Measurements from ENCODE around the gene PLEKHA7.
"Not testable (repeated sequence)": the region's sequence is repeated elsewhere in the genome, so short reads cannot be mapped to it uniquely, and the experiment has no call there.

The PLEKHA7 gene

DNA sequence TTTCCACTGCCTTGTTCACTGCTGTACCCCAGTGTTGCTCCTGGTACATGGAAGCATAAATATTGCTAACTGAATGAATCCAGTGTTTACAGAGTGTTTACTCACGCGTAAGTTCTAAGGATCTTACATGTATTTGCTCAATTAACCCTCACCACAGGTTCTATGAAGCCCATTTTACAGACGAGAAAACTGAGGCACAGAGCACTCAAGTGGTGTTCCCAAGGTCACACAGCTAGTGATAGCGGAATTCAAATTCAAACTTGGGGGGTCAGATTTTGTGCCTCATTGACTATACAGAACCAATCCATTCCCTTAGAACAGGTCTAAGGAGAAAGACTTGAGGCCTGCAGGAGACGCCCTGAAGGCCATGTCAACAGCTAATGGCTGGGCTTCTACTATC, 72.3 kb downstream of the PLEKHA7 start:
- DNase-seq = no peak

DNA sequence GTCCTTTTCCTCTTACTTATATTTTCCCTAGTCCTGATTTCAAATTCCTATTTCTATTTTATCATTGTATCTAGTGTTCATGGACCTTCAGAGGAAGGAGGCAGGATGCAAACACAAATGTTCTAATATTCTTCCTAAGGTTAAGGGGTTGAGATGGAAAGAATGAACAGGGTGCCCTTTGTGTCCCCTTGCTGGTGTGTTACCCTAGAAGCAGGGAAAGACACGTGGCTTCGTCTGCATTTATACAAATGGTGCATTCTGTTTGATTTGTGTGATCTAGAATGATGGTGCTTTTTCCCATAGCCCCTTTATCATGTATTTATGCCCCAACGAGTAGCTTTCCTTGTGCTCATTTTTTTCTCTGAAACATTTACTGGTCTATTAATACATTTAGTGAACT, 76.2 kb downstream of the PLEKHA7 start:
- DNase-seq = no peak

DNA sequence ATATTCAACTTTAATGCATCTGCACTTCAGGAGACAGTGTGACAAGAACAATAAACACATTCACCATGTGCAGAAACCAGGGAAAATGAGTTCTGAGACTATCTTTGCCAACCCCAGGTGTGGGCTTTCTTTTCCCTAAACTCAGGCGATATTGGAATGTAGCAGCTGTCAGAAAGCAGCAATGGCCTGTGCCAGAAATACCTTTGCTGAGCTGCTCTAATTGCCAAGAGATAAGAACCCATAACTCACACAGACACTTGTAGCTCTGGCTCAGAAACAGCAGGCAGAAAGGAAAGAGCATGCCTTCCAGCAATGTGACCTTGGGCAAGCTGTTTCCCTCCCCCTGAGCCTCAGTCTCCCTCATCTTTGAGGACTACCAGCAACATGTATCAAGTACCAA, 77.6 kb downstream of the PLEKHA7 start:
- no peak for DNase-seq

GRCh38 chr11:16935518-16936302, 78.5 kb downstream of the PLEKHA7 start:
- peak; percentile 29 for DNase-seq

DNA sequence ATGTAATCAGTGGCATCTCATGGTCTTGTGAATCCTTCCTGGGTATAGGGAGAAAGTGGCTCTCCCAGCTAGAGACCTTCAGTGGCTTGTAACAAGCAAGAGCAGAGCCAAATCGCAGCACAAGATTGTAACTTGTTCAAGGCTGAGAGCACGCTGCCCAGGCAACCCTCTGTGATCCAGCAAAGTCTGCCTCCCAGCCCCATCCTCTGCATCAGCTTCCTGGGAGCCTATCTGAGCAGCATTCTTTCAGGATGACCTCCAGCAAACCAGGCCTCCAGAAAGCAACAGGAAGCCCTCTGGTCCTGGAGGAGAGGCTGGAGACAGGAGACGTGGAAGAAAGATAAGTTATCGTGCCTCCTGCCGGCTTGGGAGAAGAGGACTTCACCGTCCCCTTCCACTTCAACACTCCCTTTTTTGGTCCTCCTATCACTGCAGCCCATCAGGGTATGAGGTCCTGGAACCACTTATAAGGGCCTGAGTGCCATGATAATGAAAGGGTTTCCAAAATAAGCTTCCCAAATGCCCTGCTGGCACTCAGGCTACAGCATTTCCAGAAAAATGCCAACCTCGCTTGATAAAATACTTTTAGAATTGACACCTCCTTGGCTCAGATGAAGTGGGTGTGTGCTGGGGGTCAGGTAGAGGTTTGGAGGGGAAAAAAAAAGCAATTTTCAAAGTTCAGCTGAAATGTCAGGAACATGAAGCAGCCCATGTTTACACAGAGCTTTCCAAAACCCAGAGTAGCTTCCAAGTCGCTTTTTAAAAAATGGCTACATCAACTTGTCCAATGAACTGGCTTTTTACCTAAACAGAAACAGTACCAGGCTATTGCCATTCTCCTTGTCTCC, 80.2 kb downstream of the PLEKHA7 start:
- DNase-seq = no peak

DNA sequence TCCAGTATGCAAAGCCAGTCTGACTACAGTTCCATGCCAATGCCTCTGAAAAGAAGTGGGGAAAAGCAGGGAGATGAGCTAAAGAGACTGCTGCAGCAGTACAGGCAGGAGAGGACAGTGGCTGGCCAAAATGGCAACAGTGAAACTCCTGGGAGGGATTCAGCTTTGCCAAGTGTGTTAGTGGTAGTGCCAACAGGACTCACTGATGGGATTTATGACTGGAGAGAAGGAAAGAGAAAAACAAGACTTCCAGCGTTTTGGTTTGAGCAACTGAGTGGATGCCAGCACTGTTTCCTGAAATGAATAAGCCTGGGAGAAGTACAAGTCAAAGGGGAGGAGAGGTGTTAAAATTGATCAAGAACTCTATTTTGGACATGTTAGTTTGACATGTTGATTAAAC, 80.9 kb downstream of the PLEKHA7 start:
- no peak for DNase-seq

- no peak for DNase-seq
Observed at GRCh38 chr11:16928044-16928443, 86.2 kb downstream of the PLEKHA7 start.

DNA sequence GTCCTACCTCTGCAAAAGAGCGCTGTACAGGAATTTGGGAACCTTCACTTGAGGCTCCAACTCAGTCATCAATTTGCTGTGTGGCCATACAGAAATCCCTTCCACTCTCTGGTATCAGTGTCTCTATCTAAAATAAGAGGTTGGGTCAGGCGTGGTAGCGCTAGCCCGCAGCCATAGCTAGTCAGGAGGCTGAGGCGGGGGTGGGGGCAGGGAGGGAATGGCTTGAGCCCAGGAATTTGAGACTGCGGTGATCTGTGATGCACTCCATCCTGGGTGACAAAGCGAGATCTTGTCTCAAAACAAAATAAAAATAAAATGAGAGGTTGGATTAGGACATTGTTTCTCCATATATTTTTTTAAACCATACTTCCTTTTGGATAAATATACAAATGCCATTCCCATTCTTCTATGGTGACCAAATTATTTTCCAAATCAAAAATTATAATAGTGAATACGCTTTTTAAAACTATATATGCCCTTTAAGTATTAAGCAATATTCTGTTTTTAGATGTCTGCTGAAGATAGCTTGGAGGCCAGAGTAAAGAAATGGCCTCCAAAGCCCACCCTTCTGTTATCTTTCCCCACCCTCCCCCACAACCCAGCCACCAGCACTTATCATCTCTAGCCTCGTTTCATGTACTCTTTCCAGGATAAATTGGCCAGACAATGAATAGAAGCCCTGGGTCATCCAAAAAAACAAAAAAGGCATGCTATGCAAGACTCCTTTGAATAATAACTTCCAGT, 87.2 kb downstream of the PLEKHA7 start:
- no peak for DNase-seq

- peak; percentile 25 for DNase-seq
Observed at GRCh38 chr11:16925561-16926065, 88.6 kb downstream of the PLEKHA7 start.

GRCh38 chr11:16924826-16925560, 89.2 kb downstream of the PLEKHA7 start:
- DNase-seq = no peak

GRCh38 chr11:16924462-16924825, 89.8 kb downstream of the PLEKHA7 start:
- DNase-seq = no peak

DNA sequence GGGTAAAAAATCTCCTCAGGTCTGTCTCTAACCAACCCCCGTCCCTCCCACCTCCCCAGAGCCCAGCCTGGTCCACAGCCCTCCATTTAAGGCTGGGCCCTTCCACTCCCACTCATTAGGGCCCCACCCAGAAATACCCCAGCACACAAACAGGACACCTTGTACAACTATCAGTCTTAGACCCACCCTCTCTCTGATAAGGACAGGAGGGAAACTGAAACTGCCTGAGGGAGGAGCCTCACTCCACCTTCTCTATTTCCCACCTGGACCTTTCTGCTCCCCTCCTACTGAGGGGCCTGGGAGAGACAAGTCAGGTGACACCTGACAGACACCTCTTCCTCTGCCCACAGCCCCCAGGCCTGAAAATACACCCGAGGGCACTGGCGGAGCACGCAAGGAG, 90.2 kb downstream of the PLEKHA7 start:
- DNase-seq = no peak

GRCh38 chr11:16921668-16922067, 92.5 kb downstream of the PLEKHA7 start:
- DNase-seq = no peak

DNA sequence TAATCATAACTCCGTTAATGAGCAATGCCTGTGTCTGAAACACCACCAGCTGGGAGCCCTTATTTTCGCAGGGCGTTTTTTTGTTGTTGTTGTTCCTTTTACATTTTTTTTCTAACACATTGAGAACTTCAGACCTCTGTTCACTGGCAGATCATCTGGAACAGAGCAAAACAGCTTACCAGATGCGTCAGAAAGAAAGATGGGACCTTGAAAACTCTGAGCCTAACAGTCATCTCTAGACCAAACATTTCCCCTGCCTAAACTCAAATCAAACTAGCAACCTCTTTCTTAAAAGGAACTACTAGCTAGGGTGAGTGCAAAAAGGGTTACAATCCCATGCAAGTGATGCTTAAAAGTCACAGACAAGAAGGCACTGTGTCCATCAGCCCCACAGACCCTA, 93.2 kb downstream of the PLEKHA7 start:
- no peak for DNase-seq

GRCh38 chr11:16920559-16920958, 93.7 kb downstream of the PLEKHA7 start:
- DNase-seq = no peak

GRCh38 chr11:16918543-16919182, 95.6 kb downstream of the PLEKHA7 start:
- not testable (repeated sequence) for DNase-seq

GRCh38 chr11:16917941-16918340, 96.3 kb downstream of the PLEKHA7 start:
- DNase-seq = no peak

- DNase-seq = no peak
Observed at GRCh38 chr11:16912692-16913111, 101.5 kb downstream of the PLEKHA7 start.

GRCh38 chr11:16911658-16912057, 102.6 kb downstream of the PLEKHA7 start:
- peak; percentile 46 for DNase-seq

DNA sequence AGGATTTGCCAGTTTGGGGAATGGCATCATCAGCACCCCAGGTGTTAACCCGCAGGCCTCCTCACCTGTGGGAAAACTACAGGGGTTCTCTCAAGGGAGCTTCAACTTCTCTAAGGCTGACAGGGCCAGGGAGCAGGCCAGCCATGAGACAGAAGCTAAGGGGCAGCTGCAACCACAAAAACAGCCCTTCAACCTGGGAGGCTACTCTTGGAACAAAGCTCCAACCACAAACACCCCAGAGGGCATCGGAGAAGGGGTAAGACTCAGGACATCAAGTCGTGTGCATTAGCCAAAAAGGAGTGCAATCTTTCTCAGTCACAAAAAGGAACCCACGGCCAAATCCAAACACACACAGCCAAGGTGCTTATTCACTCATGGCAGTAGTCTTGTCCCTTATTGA, 103.0 kb downstream of the PLEKHA7 start:
- no peak for DNase-seq

DNA sequence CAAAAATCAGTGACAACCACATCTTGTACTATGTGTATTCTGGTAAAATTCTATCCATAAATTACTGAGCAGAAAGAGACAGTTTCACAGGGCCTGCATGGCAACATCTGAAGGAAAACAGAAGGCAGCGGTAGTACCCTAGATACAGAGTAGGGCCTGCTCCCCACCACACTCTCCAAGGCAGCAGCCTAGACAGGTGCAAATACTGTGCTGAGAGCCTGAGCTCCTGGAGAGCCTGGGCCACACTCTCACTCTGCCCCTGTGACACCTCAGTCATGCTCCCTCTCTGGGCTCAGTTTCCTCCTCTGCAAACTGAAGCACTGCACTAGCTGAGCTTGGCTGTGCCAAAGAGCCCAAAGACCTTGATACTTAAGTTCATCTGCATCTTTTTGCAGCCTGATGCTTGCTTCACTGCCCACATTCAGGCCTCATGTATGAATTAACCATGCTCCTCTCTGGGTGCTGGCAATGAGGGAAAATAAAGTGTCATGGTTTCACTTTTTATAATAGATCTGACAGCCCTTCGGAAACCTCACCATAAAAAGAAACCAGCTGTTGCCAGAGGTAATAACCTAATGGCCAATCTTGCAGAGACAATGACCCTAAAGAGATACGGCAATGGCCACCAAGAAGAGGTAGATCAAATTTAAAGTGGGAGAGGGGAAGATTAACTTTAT, 104.7 kb downstream of the PLEKHA7 start:
- peak; percentile 59 for DNase-seq

All from activated CD4-positive, alpha-beta T cell treated with anti-CD3 and anti-CD28 coated beads, Interleukin-2, amount 50 U/mL, for 16 hours (primary cell).